WTC11 (cell line): ENCODE measurements around the gene KLHL30. TPM values are rescaled to one million over a fixed set of nuclear protein-coding genes. Genes with fewer than 3 reads are reported as not detected.

ENCODE experiments used
- ATAC-seq: fragments of 200-7000 bp; cut with Tn5 transposase; 2 replicates; pipeline ENCODE4 v1.10.0; 2021; ENCODE audit warnings: mild to moderate bottlenecking, moderate library complexity
- CTCF ChIA-PET: fragments of 300-600 bp; sonication (Branson Sonifier 250); formaldehyde crosslinking; loops from one replicate; lab custom pipeline; 2021; ENCODE audit warnings: antibody characterized with exemption; lab: Charles Lee
- POLR2A ChIA-PET: fragments of 350-600 bp; sonication (Branson Sonifier 250); formaldehyde crosslinking; loops from one replicate; lab custom pipeline; 2021; ENCODE audit warnings: antibody characterized with exemption; lab: Charles Lee
- DNase-seq: peaks from one replicate; pipeline ENCODE4 v3.0.0; 2021; ENCODE audit warnings: low spot score
- H3K27ac Mint-ChIP-seq: 2 replicates; pipeline ENCODE4 v1.8.0; 2021; ENCODE audit warnings: mixed read lengths
- H3K27me3 Mint-ChIP-seq: 2 replicates; pipeline ENCODE4 v1.8.0; 2021; ENCODE audit warnings: low read depth, mild to moderate bottlenecking, moderate library complexity, mixed read lengths
- H3K36me3 Mint-ChIP-seq: 2 replicates; pipeline ENCODE4 v1.8.0; 2021; ENCODE audit warnings: mixed read lengths
- H3K4me1 Mint-ChIP-seq: 2 replicates; pipeline ENCODE4 v1.8.0; 2022; ENCODE audit warnings: mixed read lengths
- H3K4me3 Mint-ChIP-seq: 2 replicates; pipeline ENCODE4 v1.8.0; 2021; ENCODE audit warnings: mild to moderate bottlenecking, moderate library complexity, mixed read lengths
- H3K9me3 Mint-ChIP-seq: 2 replicates; pipeline ENCODE4 v1.8.0; 2021; ENCODE audit warnings: mixed read lengths
- ATF3 ChIP-seq: sonication (generic); formaldehyde crosslinking; conservative IDR thresholded peaks from 2 replicates; pipeline ENCODE4 v1.8.1; 2022; ENCODE audit warnings: mild to moderate bottlenecking, missing genetic modification reagents
- ELF4 ChIP-seq: sonication (generic); formaldehyde crosslinking; IDR thresholded peaks from 2 replicates; pipeline ENCODE4 v1.8.1; 2022; ENCODE audit warnings: low read depth, mild to moderate bottlenecking, moderate library complexity, missing genetic modification reagents
- ESRRA ChIP-seq: sonication (generic); formaldehyde crosslinking; IDR thresholded peaks from 2 replicates; pipeline ENCODE4 v1.8.1; 2022; ENCODE audit warnings: mild to moderate bottlenecking, missing genetic modification reagents, borderline replicate concordance
- FOXP4 ChIP-seq: sonication (generic); formaldehyde crosslinking; IDR thresholded peaks from 2 replicates; pipeline ENCODE4 v1.8.0; 2022; ENCODE audit warnings: mild to moderate bottlenecking, missing genetic modification reagents
- GABPB1 ChIP-seq: sonication (generic); formaldehyde crosslinking; IDR thresholded peaks from 2 replicates; pipeline ENCODE4 v1.8.1; 2023; ENCODE audit warnings: mild to moderate bottlenecking, missing genetic modification reagents
- GTF2I ChIP-seq: fragments of 250-450 bp; sonication (Bioruptor Pico); conservative IDR thresholded peaks from 2 replicates; pipeline ENCODE4 v1.4.0; 2021; ENCODE audit warnings: mild to moderate bottlenecking
- KAT7 ChIP-seq: sonication (generic); formaldehyde crosslinking; IDR thresholded peaks from 2 replicates; pipeline ENCODE4 v1.8.1; 2023; ENCODE audit warnings: missing genetic modification reagents, mild to moderate bottlenecking, borderline replicate concordance
- NFE2L1 ChIP-seq: sonication (generic); formaldehyde crosslinking; IDR thresholded peaks from 2 replicates; pipeline ENCODE4 v1.8.1; 2023; ENCODE audit warnings: missing genetic modification reagents
- TCF7 ChIP-seq: sonication (generic); formaldehyde crosslinking; IDR thresholded peaks from 2 replicates; pipeline ENCODE4 v1.8.0; 2022; ENCODE audit warnings: mild to moderate bottlenecking, low read depth, missing genetic modification reagents, moderate library complexity
- TEAD1 ChIP-seq: sonication (generic); formaldehyde crosslinking; IDR thresholded peaks from 2 replicates; pipeline ENCODE4 v1.8.0; 2022; ENCODE audit warnings: mild to moderate bottlenecking, missing genetic modification reagents
- TEAD4 ChIP-seq: sonication (generic); formaldehyde crosslinking; IDR thresholded peaks from 2 replicates; pipeline ENCODE4 v1.8.0; 2022; ENCODE audit warnings: mild to moderate bottlenecking, missing genetic modification reagents
- ZNF263 ChIP-seq: sonication (generic); formaldehyde crosslinking; IDR thresholded peaks from 2 replicates; pipeline ENCODE4 v1.8.1; 2022; ENCODE audit warnings: low read depth, mild to moderate bottlenecking, moderate library complexity, missing genetic modification reagents
- total RNA-seq: library from RNA; stranded (reverse); gene quantifications from 3 replicates; pipeline ENCODE4 v1.2.3, GENCODE V29; 2021
- TF ChIP-seq, protein P1 (sequence below): sonication (generic); formaldehyde crosslinking; IDR thresholded peaks from 2 replicates; pipeline ENCODE4 v1.8.1; 2022; ENCODE audit warnings: mild to moderate bottlenecking, missing genetic modification reagents, moderate library complexity, borderline replicate concordance
- TF ChIP-seq, protein P2 (sequence below): sonication (generic); formaldehyde crosslinking; IDR thresholded peaks from 2 replicates; pipeline ENCODE4 v1.8.0; 2023; ENCODE audit warnings: missing genetic modification reagents, mild to moderate bottlenecking, borderline replicate concordance
- TF ChIP-seq, protein P3 (sequence below): sonication (generic); formaldehyde crosslinking; IDR thresholded peaks from 2 replicates; pipeline ENCODE4 v1.8.1; 2023; ENCODE audit warnings: mild to moderate bottlenecking, missing genetic modification reagents
- TF ChIP-seq, protein P4 (sequence below): sonication (generic); formaldehyde crosslinking; IDR thresholded peaks from 2 replicates; pipeline ENCODE4 v1.8.1; 2022; ENCODE audit warnings: mild to moderate bottlenecking, moderate library complexity, missing genetic modification reagents

Gene KLHL30
- total RNA-seq, 1 experiment from 2014 or later: not detected

GRCh38 chr2:238180554-238180953 lies 42.1 kb downstream of the KLHL30 start (continued):
- no peak for TF ChIP-seq ZNF263 (CRISPR knock-in tag)
- TF ChIP-seq GTF2I: no peak
- TF ChIP-seq, protein P1, sequence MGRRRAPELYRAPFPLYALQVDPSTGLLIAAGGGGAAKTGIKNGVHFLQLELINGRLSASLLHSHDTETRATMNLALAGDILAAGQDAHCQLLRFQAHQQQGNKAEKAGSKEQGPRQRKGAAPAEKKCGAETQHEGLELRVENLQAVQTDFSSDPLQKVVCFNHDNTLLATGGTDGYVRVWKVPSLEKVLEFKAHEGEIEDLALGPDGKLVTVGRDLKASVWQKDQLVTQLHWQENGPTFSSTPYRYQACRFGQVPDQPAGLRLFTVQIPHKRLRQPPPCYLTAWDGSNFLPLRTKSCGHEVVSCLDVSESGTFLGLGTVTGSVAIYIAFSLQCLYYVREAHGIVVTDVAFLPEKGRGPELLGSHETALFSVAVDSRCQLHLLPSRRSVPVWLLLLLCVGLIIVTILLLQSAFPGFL (CRISPR knock-in tag): no peak
- TF ChIP-seq ELF4: no peak
- TF ChIP-seq, protein P2, sequence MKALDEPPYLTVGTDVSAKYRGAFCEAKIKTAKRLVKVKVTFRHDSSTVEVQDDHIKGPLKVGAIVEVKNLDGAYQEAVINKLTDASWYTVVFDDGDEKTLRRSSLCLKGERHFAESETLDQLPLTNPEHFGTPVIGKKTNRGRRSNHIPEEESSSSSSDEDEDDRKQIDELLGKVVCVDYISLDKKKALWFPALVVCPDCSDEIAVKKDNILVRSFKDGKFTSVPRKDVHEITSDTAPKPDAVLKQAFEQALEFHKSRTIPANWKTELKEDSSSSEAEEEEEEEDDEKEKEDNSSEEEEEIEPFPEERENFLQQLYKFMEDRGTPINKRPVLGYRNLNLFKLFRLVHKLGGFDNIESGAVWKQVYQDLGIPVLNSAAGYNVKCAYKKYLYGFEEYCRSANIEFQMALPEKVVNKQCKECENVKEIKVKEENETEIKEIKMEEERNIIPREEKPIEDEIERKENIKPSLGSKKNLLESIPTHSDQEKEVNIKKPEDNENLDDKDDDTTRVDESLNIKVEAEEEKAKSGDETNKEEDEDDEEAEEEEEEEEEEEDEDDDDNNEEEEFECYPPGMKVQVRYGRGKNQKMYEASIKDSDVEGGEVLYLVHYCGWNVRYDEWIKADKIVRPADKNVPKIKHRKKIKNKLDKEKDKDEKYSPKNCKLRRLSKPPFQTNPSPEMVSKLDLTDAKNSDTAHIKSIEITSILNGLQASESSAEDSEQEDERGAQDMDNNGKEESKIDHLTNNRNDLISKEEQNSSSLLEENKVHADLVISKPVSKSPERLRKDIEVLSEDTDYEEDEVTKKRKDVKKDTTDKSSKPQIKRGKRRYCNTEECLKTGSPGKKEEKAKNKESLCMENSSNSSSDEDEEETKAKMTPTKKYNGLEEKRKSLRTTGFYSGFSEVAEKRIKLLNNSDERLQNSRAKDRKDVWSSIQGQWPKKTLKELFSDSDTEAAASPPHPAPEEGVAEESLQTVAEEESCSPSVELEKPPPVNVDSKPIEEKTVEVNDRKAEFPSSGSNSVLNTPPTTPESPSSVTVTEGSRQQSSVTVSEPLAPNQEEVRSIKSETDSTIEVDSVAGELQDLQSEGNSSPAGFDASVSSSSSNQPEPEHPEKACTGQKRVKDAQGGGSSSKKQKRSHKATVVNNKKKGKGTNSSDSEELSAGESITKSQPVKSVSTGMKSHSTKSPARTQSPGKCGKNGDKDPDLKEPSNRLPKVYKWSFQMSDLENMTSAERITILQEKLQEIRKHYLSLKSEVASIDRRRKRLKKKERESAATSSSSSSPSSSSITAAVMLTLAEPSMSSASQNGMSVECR (CRISPR knock-in tag): no peak
- no peak for TF ChIP-seq TCF7 (CRISPR knock-in tag)
- no peak for TF ChIP-seq ESRRA
- TF ChIP-seq NFE2L1: no peak
- TF ChIP-seq, protein P3, sequence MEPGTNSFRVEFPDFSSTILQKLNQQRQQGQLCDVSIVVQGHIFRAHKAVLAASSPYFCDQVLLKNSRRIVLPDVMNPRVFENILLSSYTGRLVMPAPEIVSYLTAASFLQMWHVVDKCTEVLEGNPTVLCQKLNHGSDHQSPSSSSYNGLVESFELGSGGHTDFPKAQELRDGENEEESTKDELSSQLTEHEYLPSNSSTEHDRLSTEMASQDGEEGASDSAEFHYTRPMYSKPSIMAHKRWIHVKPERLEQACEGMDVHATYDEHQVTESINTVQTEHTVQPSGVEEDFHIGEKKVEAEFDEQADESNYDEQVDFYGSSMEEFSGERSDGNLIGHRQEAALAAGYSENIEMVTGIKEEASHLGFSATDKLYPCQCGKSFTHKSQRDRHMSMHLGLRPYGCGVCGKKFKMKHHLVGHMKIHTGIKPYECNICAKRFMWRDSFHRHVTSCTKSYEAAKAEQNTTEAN: no peak
- TF ChIP-seq ATF3 (CRISPR knock-in tag): no peak
- TF ChIP-seq TEAD4: no peak

GRCh38 chr2:238182362-238182761 lies 43.9 kb downstream of the KLHL30 start:
- no peak overlapping the region for H3K27ac Mint-ChIP-seq
- no peak overlapping the region for H3K4me3 Mint-ChIP-seq
- TF ChIP-seq FOXP4 (CRISPR knock-in tag): no peak
- TF ChIP-seq TEAD1: no peak
- no peak for TF ChIP-seq KAT7
- TF ChIP-seq, protein P4, sequence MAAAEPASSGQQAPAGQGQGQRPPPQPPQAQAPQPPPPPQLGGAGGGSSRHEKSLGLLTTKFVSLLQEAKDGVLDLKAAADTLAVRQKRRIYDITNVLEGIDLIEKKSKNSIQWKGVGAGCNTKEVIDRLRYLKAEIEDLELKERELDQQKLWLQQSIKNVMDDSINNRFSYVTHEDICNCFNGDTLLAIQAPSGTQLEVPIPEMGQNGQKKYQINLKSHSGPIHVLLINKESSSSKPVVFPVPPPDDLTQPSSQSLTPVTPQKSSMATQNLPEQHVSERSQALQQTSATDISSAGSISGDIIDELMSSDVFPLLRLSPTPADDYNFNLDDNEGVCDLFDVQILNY (CRISPR knock-in tag): no peak
- TF ChIP-seq GABPB1 (CRISPR knock-in tag): no peak
- TF ChIP-seq ELF4: no peak
- POLR2A ChIA-PET: no interaction called here
- DNase-seq (no peak), ATAC-seq (no peak)
- no peaks in the 10 kb centered on the region for H3K4me1 Mint-ChIP-seq
- H3K27me3 Mint-ChIP-seq: no peaks in the 10 kb centered on the region
- peaks cover 85% of the 10 kb centered on the region for H3K36me3 Mint-ChIP-seq
- CTCF ChIA-PET: no interaction called here
- H3K9me3 Mint-ChIP-seq: no peaks in the 10 kb centered on the region
